ENCODE results near the gene EDN2.

Gene EDN2

GRCh38 chr1:41475346-41475745 lies 9.1 kb downstream of the EDN2 start:
- no peak for TF ChIP-seq ZNF274 (IDR thresholded peaks at IDR 0.05; ENCODE audit: low read depth, low read length)
- TF ChIP-seq YY1 (IDR thresholded peaks at IDR 0.05; ENCODE audit: insufficient read depth, insufficient read length) = no peak
- H3K27me3 ChIP-seq (ENCODE audit: insufficient read depth, insufficient read length) = no peaks in the 10 kb centered on the region
- peaks cover 9% of the 10 kb centered on the region for H3K4me1 ChIP-seq (ENCODE audit: insufficient read depth, insufficient read length)
- H3K9me3 ChIP-seq (ENCODE audit: insufficient read depth, low read length) = no peaks in the 10 kb centered on the region
- H3K36me3 ChIP-seq (ENCODE audit: insufficient read depth, insufficient read length, low read length) = no peaks in the 10 kb centered on the region
- no peak for DNase-seq (ENCODE audit: low read depth, low spot score)
- no peak overlapping the region for H3K9ac ChIP-seq (ENCODE audit: insufficient read length, low read depth)
- no peak overlapping the region for H3K4me3 ChIP-seq (ENCODE audit: insufficient read length, low read depth)

GRCh38 chr1:41474490-41475271 lies 9.8 kb downstream of the EDN2 start:
- Histone ChIP-seq H3K9me3 (ENCODE audit: insufficient read depth, low read length) (no peaks in the 10 kb centered on the region), H3K9ac (ENCODE audit: insufficient read length, low read depth) (peak overlapping the region; percentile 27), H3K27me3 (ENCODE audit: insufficient read depth, insufficient read length) (no peaks in the 10 kb centered on the region), H3K4me3 (ENCODE audit: insufficient read length, low read depth) (no peak overlapping the region), H3K4me1 (ENCODE audit: insufficient read depth, insufficient read length) (peaks cover 9% of the 10 kb centered on the region), H3K36me3 (ENCODE audit: insufficient read depth, insufficient read length, low read length) (no peaks in the 10 kb centered on the region)
- TF ChIP-seq YY1 (IDR thresholded peaks at IDR 0.05; ENCODE audit: insufficient read depth, insufficient read length) = no peak
- TF ChIP-seq SUZ12 (IDR thresholded peaks at IDR 0.05; ENCODE audit: extremely low read depth, insufficient read depth, insufficient read length) = no peak
- TF ChIP-seq ZNF274 (IDR thresholded peaks at IDR 0.05; ENCODE audit: low read depth, low read length) = no peak
- DNase-seq (ENCODE audit: low read depth, low spot score) = no peak

GRCh38 chr1:41473738-41474362 lies 10.6 kb downstream of the EDN2 start:
- H3K4me3 ChIP-seq (ENCODE audit: insufficient read length, low read depth) = no peak overlapping the region
- H3K27me3 ChIP-seq (ENCODE audit: insufficient read depth, insufficient read length) = no peaks in the 10 kb centered on the region
- no peak overlapping the region for H3K9ac ChIP-seq (ENCODE audit: insufficient read length, low read depth)
- no peaks in the 10 kb centered on the region for H3K36me3 ChIP-seq (ENCODE audit: insufficient read depth, insufficient read length, low read length)
- H3K9me3 ChIP-seq (ENCODE audit: insufficient read depth, low read length) = no peaks in the 10 kb centered on the region
- TF ChIP-seq YY1 (IDR thresholded peaks at IDR 0.05; ENCODE audit: insufficient read depth, insufficient read length) (no peak), SUZ12 (IDR thresholded peaks at IDR 0.05; ENCODE audit: extremely low read depth, insufficient read depth, insufficient read length) (no peak), ZNF274 (IDR thresholded peaks at IDR 0.05; ENCODE audit: low read depth, low read length) (no peak)
- DNase-seq (ENCODE audit: low read depth, low spot score) = no peak
- H3K4me1 ChIP-seq (ENCODE audit: insufficient read depth, insufficient read length) = peaks cover 9% of the 10 kb centered on the region

GRCh38 chr1:41471658-41472057 lies 12.8 kb downstream of the EDN2 start:
- no peak overlapping the region for H3K9ac ChIP-seq (ENCODE audit: insufficient read length, low read depth)

GRCh38 chr1:41469706-41470105 lies 14.8 kb downstream of the EDN2 start:
- H3K9me3 ChIP-seq (ENCODE audit: insufficient read depth, low read length) = no peaks in the 10 kb centered on the region
- H3K4me3 ChIP-seq (ENCODE audit: insufficient read length, low read depth) = no peak overlapping the region
- TF ChIP-seq ZNF274 (IDR thresholded peaks at IDR 0.05; ENCODE audit: low read depth, low read length) = no peak
- TF ChIP-seq SUZ12 (IDR thresholded peaks at IDR 0.05; ENCODE audit: extremely low read depth, insufficient read depth, insufficient read length) = no peak
- no peak for TF ChIP-seq YY1 (IDR thresholded peaks at IDR 0.05; ENCODE audit: insufficient read depth, insufficient read length)
- H3K36me3 ChIP-seq (ENCODE audit: insufficient read depth, insufficient read length, low read length) = no peaks in the 10 kb centered on the region
- H3K9ac ChIP-seq (ENCODE audit: insufficient read length, low read depth) = no peak overlapping the region
- no peaks in the 10 kb centered on the region for H3K4me1 ChIP-seq (ENCODE audit: insufficient read depth, insufficient read length)
- H3K27me3 ChIP-seq (ENCODE audit: insufficient read depth, insufficient read length) = peaks cover 3% of the 10 kb centered on the region
- no peak for DNase-seq (ENCODE audit: low read depth, low spot score)

More at GRCh38 chr1:41471658-41472057, 12.8 kb downstream of the EDN2 start:
- no peaks in the 10 kb centered on the region for H3K9me3 ChIP-seq (ENCODE audit: insufficient read depth, low read length)
- H3K36me3 ChIP-seq (ENCODE audit: insufficient read depth, insufficient read length, low read length) = no peaks in the 10 kb centered on the region
- H3K27me3 ChIP-seq (ENCODE audit: insufficient read depth, insufficient read length) = no peaks in the 10 kb centered on the region
- peaks cover 3% of the 10 kb centered on the region for H3K4me1 ChIP-seq (ENCODE audit: insufficient read depth, insufficient read length)
- no peak for DNase-seq (ENCODE audit: low read depth, low spot score)
- TF ChIP-seq SUZ12 (IDR thresholded peaks at IDR 0.05; ENCODE audit: extremely low read depth, insufficient read depth, insufficient read length) (no peak), YY1 (IDR thresholded peaks at IDR 0.05; ENCODE audit: insufficient read depth, insufficient read length) (no peak), ZNF274 (IDR thresholded peaks at IDR 0.05; ENCODE audit: low read depth, low read length) (no peak)
- no peak overlapping the region for H3K4me3 ChIP-seq (ENCODE audit: insufficient read length, low read depth)

- Histone ChIP-seq H3K9ac (ENCODE audit: insufficient read length, low read depth) (no peak overlapping the region), H3K9me3 (ENCODE audit: insufficient read depth, low read length) (no peaks in the 10 kb centered on the region), H3K27me3 (ENCODE audit: insufficient read depth, insufficient read length) (peaks cover 3% of the 10 kb centered on the region), H3K4me1 (ENCODE audit: insufficient read depth, insufficient read length) (no peaks in the 10 kb centered on the region), H3K4me3 (ENCODE audit: insufficient read length, low read depth) (no peak overlapping the region), H3K36me3 (ENCODE audit: insufficient read depth, insufficient read length, low read length) (no peaks in the 10 kb centered on the region)
- TF ChIP-seq SUZ12 (IDR thresholded peaks at IDR 0.05; ENCODE audit: extremely low read depth, insufficient read depth, insufficient read length) = no peak
- TF ChIP-seq YY1 (IDR thresholded peaks at IDR 0.05; ENCODE audit: insufficient read depth, insufficient read length) = no peak
- no peak for TF ChIP-seq ZNF274 (IDR thresholded peaks at IDR 0.05; ENCODE audit: low read depth, low read length)
- DNase-seq (ENCODE audit: low read depth, low spot score) = no peak
Observed at GRCh38 chr1:41468122-41468762, 16.2 kb downstream of the EDN2 start.

- Histone ChIP-seq H3K4me1 (ENCODE audit: insufficient read depth, insufficient read length) (no peaks in the 10 kb centered on the region), H3K27me3 (ENCODE audit: insufficient read depth, insufficient read length) (peaks cover 3% of the 10 kb centered on the region), H3K36me3 (ENCODE audit: insufficient read depth, insufficient read length, low read length) (no peaks in the 10 kb centered on the region), H3K9me3 (ENCODE audit: insufficient read depth, low read length) (no peaks in the 10 kb centered on the region), H3K9ac (ENCODE audit: insufficient read length, low read depth) (no peak overlapping the region), H3K4me3 (ENCODE audit: insufficient read length, low read depth) (no peak overlapping the region)
- no peak for DNase-seq (ENCODE audit: low read depth, low spot score)
- no peak for TF ChIP-seq SUZ12 (IDR thresholded peaks at IDR 0.05; ENCODE audit: extremely low read depth, insufficient read depth, insufficient read length)
- no peak for TF ChIP-seq ZNF274 (IDR thresholded peaks at IDR 0.05; ENCODE audit: low read depth, low read length)
- no peak for TF ChIP-seq YY1 (IDR thresholded peaks at IDR 0.05; ENCODE audit: insufficient read depth, insufficient read length)
Observed at GRCh38 chr1:41467673-41468072, 16.8 kb downstream of the EDN2 start.

All from NT2/D1 (cell line).